Nephron (organoid): ENCODE data around the gene FREM1.

ENCODE experiments used
- H3K27ac Mint-ChIP-seq, 3 experiments: 2 replicates each; pipeline ENCODE4 v1.8.0; 2020; ENCODE audit warnings: mixed read lengths in 3 of 3, mild to moderate bottlenecking in 2 of 3, moderate library complexity in 1 of 3
- H3K27me3 Mint-ChIP-seq: 2 replicates; pipeline ENCODE4 v1.8.0; 2021; ENCODE audit warnings: low read depth, mild to moderate bottlenecking, moderate library complexity, mixed read lengths
- H3K36me3 Mint-ChIP-seq: 2 replicates; pipeline ENCODE4 v1.8.0; 2020; ENCODE audit warnings: low read depth, mixed read lengths
- H3K4me1 Mint-ChIP-seq: 2 replicates; pipeline ENCODE4 v1.8.0; 2020; ENCODE audit warnings: mixed read lengths
- H3K4me3 Mint-ChIP-seq, 3 experiments: 2 replicates each; pipeline ENCODE4 v1.8.0; 2020; ENCODE audit warnings: mild to moderate bottlenecking in 3 of 3, mixed read lengths in 3 of 3, moderate library complexity in 2 of 3
- H3K9me3 Mint-ChIP-seq: 2 replicates; pipeline ENCODE4 v1.8.0; 2020; ENCODE audit warnings: mixed read lengths
- TF ChIP-seq, protein P1 (sequence below), 3 experiments: fragments of 200-600 bp; sonication (generic); IDR thresholded peaks; one replicate each; pipeline ENCODE4 v1.5.0; 2021; ENCODE audit warnings: antibody characterized with exemption in 3 of 3; ENCODE audit not compliant: unreplicated experiment in 3 of 3

FREM1 gene

DNA sequence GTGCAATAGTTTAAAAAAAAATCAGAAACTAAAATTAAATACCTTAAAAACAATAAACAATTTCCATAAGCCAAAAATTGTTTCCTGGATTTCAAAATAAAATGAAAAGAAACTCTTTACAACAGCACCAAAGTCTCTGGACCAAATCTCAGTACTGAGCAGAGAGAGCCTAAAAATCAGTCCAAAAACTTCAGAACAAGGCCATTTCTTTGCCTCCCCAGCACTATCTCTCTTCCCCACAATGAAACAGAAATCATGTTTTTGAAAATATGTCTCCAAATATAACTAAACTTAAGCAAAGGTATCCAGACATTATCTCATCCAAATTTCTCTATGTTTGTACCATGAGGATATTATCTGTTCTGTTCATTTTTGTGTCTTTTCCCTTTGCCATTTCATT is 1.0 kb downstream of the FREM1 start:
- no peak overlapping the region for H3K27ac Mint-ChIP-seq
- H3K4me3 Mint-ChIP-seq, result no peak overlapping the region
- H3K27me3 Mint-ChIP-seq, result no peaks in the 10 kb centered on the region
- no peaks in the 10 kb centered on the region for H3K9me3 Mint-ChIP-seq
- peaks cover 12% of the 10 kb centered on the region for H3K36me3 Mint-ChIP-seq
- H3K4me1 Mint-ChIP-seq, result peaks cover 43% of the 10 kb centered on the region
- TF ChIP-seq, protein P1, sequence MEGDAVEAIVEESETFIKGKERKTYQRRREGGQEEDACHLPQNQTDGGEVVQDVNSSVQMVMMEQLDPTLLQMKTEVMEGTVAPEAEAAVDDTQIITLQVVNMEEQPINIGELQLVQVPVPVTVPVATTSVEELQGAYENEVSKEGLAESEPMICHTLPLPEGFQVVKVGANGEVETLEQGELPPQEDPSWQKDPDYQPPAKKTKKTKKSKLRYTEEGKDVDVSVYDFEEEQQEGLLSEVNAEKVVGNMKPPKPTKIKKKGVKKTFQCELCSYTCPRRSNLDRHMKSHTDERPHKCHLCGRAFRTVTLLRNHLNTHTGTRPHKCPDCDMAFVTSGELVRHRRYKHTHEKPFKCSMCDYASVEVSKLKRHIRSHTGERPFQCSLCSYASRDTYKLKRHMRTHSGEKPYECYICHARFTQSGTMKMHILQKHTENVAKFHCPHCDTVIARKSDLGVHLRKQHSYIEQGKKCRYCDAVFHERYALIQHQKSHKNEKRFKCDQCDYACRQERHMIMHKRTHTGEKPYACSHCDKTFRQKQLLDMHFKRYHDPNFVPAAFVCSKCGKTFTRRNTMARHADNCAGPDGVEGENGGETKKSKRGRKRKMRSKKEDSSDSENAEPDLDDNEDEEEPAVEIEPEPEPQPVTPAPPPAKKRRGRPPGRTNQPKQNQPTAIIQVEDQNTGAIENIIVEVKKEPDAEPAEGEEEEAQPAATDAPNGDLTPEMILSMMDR (IDR thresholded peaks at IDR 0.05; ENCODE audit: unreplicated experiment in 3 of 3), result no peak

DNA sequence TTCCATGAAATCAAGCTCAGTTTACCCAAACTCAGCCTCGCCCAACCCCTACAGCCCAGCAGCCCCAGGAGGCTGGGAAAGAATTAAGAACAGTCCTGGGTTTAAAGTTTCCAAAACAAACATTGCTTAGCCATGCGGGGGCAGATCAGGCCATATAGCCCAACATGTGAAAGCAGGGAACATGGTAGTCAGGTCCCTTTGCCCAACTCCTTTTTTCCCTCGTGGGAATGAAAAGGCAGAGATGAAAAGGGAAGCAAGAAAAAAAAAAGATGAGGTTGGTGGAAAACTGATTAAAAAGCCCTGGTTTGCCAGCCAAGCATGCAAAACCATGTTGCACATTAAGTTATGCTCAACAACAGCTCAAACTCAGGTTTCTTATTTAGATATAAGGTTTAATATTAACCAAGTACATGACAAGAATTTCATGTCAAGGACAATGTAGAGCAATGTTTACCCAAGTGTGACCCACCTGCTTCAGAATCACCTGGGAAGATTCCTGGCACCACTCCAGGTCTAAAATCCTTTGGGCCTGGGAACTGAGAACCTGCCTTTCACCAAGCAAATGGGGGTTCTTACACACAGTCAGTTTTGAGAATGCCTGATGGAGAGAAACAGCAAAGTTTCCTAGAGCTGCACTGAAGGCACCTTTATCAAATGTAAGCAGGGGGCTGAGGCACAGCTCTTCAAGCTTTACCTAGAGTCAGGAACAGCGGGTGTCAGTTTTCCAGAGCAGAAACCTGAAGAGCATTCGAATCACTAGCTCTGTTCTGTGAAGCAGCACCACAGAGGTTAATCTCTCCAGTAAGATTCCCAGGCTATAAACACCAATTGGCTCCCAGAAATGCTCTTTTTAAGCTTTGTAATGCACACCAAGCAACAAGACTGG is 1.7 kb downstream of the FREM1 start:
- TF ChIP-seq, protein P1 (IDR thresholded peaks at IDR 0.05; ENCODE audit: unreplicated experiment in 3 of 3), result no peak

DNA sequence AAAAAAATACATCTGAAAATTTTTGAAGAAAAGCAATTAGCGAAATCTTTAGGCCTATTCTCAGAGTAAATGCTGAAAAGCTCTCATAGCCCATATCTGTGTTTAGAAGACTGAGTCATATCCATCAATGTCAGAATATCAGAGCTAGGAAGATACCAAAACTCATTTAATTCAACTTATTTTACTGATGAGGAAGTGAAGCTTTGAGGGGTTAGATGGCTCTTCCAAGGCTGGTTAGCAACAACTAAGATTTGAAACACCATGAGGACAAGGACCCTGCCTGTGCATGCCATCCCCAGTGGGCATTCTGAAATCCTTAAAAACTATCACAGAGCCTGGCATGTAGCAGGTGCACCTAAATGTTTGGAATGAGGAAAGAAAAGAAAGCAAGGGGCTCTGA is 2.5 kb downstream of the FREM1 start:
- no peaks in the 10 kb centered on the region for H3K9me3 Mint-ChIP-seq
- peaks cover 44% of the 10 kb centered on the region for H3K4me1 Mint-ChIP-seq
- TF ChIP-seq, protein P1 (IDR thresholded peaks at IDR 0.05; ENCODE audit: unreplicated experiment in 3 of 3), result no peak
- no peaks in the 10 kb centered on the region for H3K27me3 Mint-ChIP-seq
- H3K4me3 Mint-ChIP-seq, result peak overlapping the region in 1 of 3 experiments; percentile 78
- peak overlapping the region in 1 of 3 experiments; percentile 92 for H3K27ac Mint-ChIP-seq
- H3K36me3 Mint-ChIP-seq, result peaks cover 17% of the 10 kb centered on the region

More for the DNA sequence above, 1.7 kb downstream of the FREM1 start:
- Mint-ChIP-seq H3K4me1 (peaks cover 44% of the 10 kb centered on the region), H3K36me3 (peaks cover 12% of the 10 kb centered on the region), H3K4me3 (no peak overlapping the region), H3K9me3 (no peaks in the 10 kb centered on the region), H3K27ac (no peak overlapping the region), H3K27me3 (no peaks in the 10 kb centered on the region)

DNA sequence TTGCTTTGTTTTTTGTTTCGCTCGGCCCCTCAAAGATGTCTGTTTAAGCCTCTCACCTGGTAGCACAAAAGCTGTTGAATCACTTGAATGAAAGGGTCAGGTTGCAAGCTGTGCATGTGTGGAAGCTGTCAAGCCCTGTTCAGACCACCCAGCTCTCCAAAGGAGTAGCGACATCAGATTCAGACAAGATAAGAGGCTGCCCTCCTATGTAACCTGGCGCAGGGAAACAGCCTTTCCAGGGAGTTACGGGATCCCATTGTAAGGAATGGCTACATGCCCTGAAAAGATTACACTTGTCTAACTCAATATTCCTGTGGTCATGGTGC is 2.9 kb downstream of the FREM1 start:
- Mint-ChIP-seq H3K27ac (peak overlapping the region in 1 of 3 experiments; percentile 92), H3K4me3 (peak overlapping the region in 1 of 3 experiments; percentile 78), H3K36me3 (peaks cover 17% of the 10 kb centered on the region), H3K27me3 (no peaks in the 10 kb centered on the region), H3K9me3 (no peaks in the 10 kb centered on the region), H3K4me1 (peaks cover 44% of the 10 kb centered on the region)
- TF ChIP-seq, protein P1 (IDR thresholded peaks at IDR 0.05; ENCODE audit: unreplicated experiment in 3 of 3), result no peak

DNA sequence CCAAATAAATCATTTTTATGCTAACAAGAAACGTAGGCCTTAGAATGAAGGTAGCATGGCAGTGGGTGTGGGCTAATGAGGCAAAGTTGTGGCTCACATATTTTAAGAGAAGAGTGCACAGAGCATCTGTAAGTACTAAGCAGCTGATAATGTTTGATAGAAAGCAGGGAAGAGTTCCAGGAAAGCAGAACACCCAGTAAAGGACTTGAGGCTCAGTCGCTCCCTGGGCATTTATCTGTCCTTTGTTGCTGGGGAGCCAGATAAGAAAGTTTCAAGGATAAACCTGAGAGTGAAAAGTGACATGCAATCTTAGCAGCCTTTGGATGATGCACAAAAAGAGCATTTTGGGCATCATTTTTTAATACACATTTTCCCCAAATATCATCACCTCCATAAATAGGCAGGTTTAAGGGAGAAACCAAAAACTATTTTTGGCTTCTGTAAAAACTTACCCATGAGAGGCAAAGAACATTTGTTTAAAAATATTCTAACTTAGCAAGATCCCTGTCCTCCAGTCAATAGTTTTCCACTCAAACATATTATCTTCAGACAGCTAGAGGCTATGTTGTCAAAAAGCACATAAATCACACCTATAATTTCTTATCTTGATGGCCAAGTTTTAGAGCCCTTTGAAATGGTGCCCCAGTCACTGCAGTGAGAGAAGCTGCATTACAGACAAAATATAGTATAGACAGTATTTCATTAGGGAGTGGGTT is 3.4 kb downstream of the FREM1 start:
- TF ChIP-seq, protein P1 (IDR thresholded peaks at IDR 0.05; ENCODE audit: unreplicated experiment in 3 of 3), result no peak
- H3K4me3 Mint-ChIP-seq, result peak overlapping the region in 1 of 3 experiments; percentile 78
- peaks cover 45% of the 10 kb centered on the region for H3K4me1 Mint-ChIP-seq
- peaks cover 17% of the 10 kb centered on the region for H3K36me3 Mint-ChIP-seq
- peak overlapping the region in 1 of 3 experiments; percentile 92 for H3K27ac Mint-ChIP-seq
- no peaks in the 10 kb centered on the region for H3K27me3 Mint-ChIP-seq
- no peaks in the 10 kb centered on the region for H3K9me3 Mint-ChIP-seq
